Activated naive CD8-positive, alpha-beta T cell treated with anti-CD3 and anti-CD28 coated beads, Interleukin-2, amount 10 ng/mL, durations not matched to agents 7 days and 5 days (primary cell): Measurements from ENCODE around the gene PLCL1. TPM values are rescaled to one million over a fixed set of nuclear protein-coding genes. Genes with fewer than 3 reads are reported as not detected.

ENCODE experiments used
- ATAC-seq: fragments of 150-1000 bp; cut with Tn5 transposase; one replicate; pipeline ENCODE4 v1.10.0; 2021; ENCODE audit warnings: low read depth, moderate library complexity
- POLR2A ChIA-PET: fragments of 350-600 bp; sonication (Branson Sonifier 250); formaldehyde crosslinking; loops from one replicate; lab custom pipeline; 2021; ENCODE audit warnings: antibody characterized with exemption; lab: Charles Lee
- DNase-seq: peaks from one replicate; pipeline ENCODE4 v3.0.0; 2021
- H3K27ac Mint-ChIP-seq: one replicate; pipeline ENCODE4 v1.8.0; 2022; ENCODE audit warnings: mild to moderate bottlenecking, mixed read lengths
- H3K27me3 Mint-ChIP-seq: one replicate; pipeline ENCODE4 v1.8.0; 2022; ENCODE audit warnings: mild to moderate bottlenecking, moderate library complexity, mixed read lengths
- H3K36me3 Mint-ChIP-seq: one replicate; pipeline ENCODE4 v1.8.0; 2021; ENCODE audit warnings: mild to moderate bottlenecking, mixed read lengths
- H3K4me1 Mint-ChIP-seq: one replicate; pipeline ENCODE4 v1.8.0; 2021; ENCODE audit warnings: mixed read lengths
- H3K4me3 Mint-ChIP-seq: one replicate; pipeline ENCODE4 v1.8.0; 2022; ENCODE audit warnings: mild to moderate bottlenecking, moderate library complexity, mixed read lengths
- H3K9me3 Mint-ChIP-seq: one replicate; pipeline ENCODE4 v1.8.0; 2021; ENCODE audit warnings: mixed read lengths
- total RNA-seq, 2 experiments: library from RNA; stranded (reverse); gene quantifications; one replicate each; pipeline ENCODE4 v1.2.3, GENCODE V29; 2021

The PLCL1 gene
- total RNA-seq, 2 experiments from 2014 or later: 1.2 to 1.3 TPM

DNA sequence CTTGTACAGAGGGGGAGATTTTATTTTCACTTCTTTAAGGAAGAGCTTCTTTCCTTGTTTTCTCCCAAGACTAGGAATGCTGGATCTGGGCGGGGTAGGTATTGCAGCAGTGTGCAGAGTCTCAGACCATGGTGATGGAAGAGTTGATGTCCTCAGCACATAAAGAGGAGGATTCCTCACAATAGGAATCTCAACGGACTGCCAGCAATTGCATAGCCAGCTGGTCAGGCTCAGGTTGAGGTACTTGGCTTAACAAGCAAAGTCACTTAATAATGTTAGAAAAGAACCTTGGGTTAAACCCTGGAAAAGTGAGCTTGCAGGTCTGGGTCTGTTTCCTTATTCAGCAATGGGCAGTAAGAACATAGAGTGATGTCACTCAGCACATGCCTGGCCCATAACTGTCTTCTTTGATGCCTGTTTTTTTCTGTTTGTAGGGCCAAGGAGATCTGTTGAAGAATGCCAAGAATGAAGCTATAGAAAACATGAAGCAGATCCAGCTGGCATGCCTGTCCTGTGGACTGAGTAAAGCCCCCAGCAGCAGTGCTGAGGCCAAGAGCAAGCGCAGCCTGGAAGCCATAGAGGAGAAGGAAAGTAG lies 342.1 kb downstream of the PLCL1 start:
- no peaks in the 10 kb centered on the region for H3K9me3 Mint-ChIP-seq

DNA sequence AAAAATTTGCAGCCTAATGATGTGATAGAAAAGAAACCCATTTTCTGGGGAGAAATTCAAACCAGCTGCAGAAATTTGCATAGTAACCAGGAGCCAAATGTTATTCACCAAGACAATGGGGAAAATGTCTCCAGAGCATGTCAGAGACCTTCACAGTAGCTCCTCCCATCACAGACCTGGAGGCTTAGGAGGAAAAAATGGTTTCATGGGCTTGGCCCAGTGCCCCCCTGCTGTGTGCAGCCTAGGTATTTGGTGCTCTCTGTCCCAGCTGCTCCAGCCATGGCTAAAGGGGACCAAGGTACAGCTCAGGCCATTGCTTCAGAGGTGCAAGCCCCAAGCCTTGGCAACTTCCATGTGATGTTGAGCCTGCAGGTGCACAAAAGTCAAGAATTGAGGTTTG lies 352.9 kb downstream of the PLCL1 start:
- Mint-ChIP-seq H3K27me3 (peaks cover 2% of the 10 kb centered on the region), H3K27ac (no peak overlapping the region), H3K4me3 (no peak overlapping the region), H3K36me3 (no peaks in the 10 kb centered on the region), H3K4me1 (no peaks in the 10 kb centered on the region), H3K9me3 (peaks cover 3% of the 10 kb centered on the region)
- no peak for DNase-seq
- ATAC-seq: no peak
- POLR2A ChIA-PET: no interaction called here

More for the DNA sequence above, 342.1 kb downstream of the PLCL1 start:
- no peaks in the 10 kb centered on the region for H3K36me3 Mint-ChIP-seq
- peaks cover 2% of the 10 kb centered on the region for H3K4me1 Mint-ChIP-seq
- H3K4me3 Mint-ChIP-seq: no peak overlapping the region
- H3K27me3 Mint-ChIP-seq: no peaks in the 10 kb centered on the region
- POLR2A ChIA-PET: no interaction called here
- DNase-seq: no peak
- ATAC-seq: no peak
- H3K27ac Mint-ChIP-seq: no peak overlapping the region

DNA sequence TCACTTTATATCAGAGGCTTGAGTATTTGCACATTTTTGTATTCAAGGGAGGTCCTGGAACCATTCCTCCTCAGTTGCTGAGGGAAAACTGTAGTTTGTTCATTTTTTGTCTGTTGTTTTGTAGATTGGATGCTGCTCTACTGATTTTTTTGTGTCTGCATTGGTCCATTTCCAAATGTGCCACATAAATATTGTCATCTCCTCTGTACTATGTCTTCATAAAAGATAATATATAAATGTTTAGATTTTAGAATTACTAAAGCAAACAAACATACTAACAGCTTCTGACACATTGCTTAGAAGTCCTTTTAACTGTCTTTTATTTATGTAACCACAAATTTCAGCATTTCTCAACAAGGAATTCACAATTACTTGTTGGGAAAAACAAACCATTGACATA lies 356.8 kb downstream of the PLCL1 start:
- H3K4me1 Mint-ChIP-seq: no peaks in the 10 kb centered on the region
- H3K36me3 Mint-ChIP-seq: no peaks in the 10 kb centered on the region
- ATAC-seq (no peak), DNase-seq (no peak)
- no peak overlapping the region for H3K27ac Mint-ChIP-seq
- POLR2A ChIA-PET: no interaction called here
- H3K9me3 Mint-ChIP-seq: peaks cover 3% of the 10 kb centered on the region
- peaks cover 2% of the 10 kb centered on the region for H3K27me3 Mint-ChIP-seq
- no peak overlapping the region for H3K4me3 Mint-ChIP-seq

DNA sequence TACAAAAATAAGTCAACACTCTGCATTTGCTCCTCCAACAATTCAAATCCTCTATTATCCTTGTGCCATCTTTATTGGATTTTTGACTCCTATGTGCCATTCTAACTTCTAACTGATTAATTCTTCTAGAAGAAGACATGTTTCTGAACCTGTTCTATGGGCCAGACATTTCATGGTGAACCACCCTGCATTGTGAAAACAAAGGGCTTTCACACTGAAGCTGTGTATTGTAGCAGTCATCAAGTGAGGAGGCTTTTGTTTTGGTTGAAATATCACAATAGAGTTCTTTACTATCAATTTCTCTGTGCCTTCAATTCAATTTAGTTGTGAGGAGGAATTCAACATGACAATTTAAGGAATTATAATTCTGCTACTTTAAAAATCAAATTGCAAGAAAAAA lies 357.9 kb downstream of the PLCL1 start:
- DNase-seq (no peak), ATAC-seq (no peak)
- Mint-ChIP-seq H3K27ac (no peak overlapping the region), H3K4me3 (no peak overlapping the region), H3K36me3 (no peaks in the 10 kb centered on the region), H3K27me3 (peaks cover 2% of the 10 kb centered on the region), H3K9me3 (no peaks in the 10 kb centered on the region), H3K4me1 (no peaks in the 10 kb centered on the region)
- POLR2A ChIA-PET: no interaction called here

DNA sequence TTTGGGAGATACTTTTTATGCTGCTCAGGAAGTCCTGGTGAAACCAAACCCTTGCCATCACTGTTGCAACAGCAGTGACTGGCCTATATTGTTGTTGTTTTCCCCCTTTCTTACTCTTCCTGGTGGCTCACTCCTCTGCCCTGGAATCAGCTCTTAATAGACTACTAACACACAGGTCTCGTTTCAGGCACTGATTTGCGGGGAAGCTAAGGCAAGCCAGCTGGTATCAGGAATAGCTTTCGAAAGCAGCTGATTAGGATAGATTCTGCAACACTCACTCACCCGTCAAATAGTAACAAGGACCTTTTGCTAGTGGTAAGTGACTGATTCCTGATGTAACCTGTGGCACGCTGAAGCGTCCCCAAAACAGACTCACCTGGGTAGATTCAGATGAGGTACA lies 360.4 kb downstream of the PLCL1 start:
- Mint-ChIP-seq H3K4me1 (no peaks in the 10 kb centered on the region), H3K9me3 (no peaks in the 10 kb centered on the region), H3K4me3 (no peak overlapping the region), H3K36me3 (no peaks in the 10 kb centered on the region), H3K27me3 (no peaks in the 10 kb centered on the region), H3K27ac (no peak overlapping the region)
- DNase-seq (no peak), ATAC-seq (no peak)
- POLR2A ChIA-PET: no interaction called here

DNA sequence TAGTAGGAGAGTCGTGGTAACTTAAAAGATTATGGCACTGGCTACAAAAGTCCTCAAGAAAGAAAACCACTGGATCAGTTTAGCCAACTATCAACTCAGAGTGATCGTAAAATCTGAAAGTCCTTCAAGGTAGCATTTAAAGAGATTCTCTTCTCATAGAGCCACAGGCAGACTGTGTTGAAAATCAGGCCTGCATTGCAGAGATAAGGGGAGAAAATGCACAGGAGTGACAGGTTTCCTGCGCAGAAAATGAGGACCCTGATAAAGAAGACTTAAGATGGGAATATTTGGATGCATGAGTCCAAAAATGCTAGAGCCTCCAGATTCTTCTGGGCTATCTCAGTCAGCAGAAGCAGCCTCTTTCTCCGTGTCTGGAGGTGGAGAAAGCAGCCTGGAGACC lies 360.9 kb downstream of the PLCL1 start:
- no peaks in the 10 kb centered on the region for H3K27me3 Mint-ChIP-seq
- POLR2A ChIA-PET: no interaction called here
- H3K9me3 Mint-ChIP-seq: no peaks in the 10 kb centered on the region
- no peaks in the 10 kb centered on the region for H3K36me3 Mint-ChIP-seq
- no peak for DNase-seq
- H3K4me3 Mint-ChIP-seq: no peak overlapping the region
- ATAC-seq: no peak
- H3K27ac Mint-ChIP-seq: no peak overlapping the region
- no peaks in the 10 kb centered on the region for H3K4me1 Mint-ChIP-seq

DNA sequence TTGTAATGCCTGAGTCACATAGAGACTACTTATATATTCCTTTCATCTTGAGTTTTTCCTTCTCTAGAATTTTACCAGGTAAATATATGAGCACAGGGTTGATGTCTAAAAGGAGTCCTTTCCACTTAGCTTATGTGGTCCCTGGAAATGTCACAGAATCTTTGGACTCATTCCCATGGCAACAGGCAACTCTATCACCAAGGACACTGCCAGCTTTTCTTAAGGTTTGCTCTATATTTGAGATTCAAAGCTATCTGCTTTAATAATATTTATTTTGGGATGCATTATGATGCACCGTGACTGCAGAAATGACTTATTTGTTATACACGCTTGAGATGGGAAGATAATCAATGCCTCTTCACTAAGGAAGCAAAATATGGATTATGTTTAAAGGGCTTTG lies 363.0 kb downstream of the PLCL1 start:
- Mint-ChIP-seq H3K27me3 (no peaks in the 10 kb centered on the region), H3K9me3 (no peaks in the 10 kb centered on the region), H3K36me3 (no peaks in the 10 kb centered on the region), H3K4me1 (no peaks in the 10 kb centered on the region), H3K27ac (no peak overlapping the region), H3K4me3 (no peak overlapping the region)
- DNase-seq: no peak
- ATAC-seq: no peak
- POLR2A ChIA-PET: no interaction called here

DNA sequence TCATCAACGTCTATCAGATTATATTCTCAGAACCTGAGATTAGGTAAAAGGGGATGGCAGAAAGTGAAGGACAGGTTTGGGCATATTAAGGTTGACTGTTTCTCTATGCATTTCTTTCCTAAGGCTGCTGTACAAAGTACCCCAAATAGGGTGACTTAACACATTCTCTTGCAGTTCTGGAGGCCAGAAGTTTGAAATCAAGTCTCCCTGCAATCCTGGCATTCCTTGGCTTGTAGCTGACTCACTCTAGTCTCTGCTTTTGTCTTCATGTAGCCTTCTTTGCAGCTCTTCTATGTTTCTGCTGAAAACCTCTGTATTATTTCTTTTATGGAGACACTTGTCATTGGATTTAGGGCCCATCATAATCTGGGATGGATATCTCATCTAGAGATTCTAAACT lies 364.3 kb downstream of the PLCL1 start:
- no peaks in the 10 kb centered on the region for H3K36me3 Mint-ChIP-seq
- POLR2A ChIA-PET: no interaction called here
- peaks cover 2% of the 10 kb centered on the region for H3K27me3 Mint-ChIP-seq
- DNase-seq (no peak), ATAC-seq (no peak)
- H3K9me3 Mint-ChIP-seq: no peaks in the 10 kb centered on the region
- no peak overlapping the region for H3K4me3 Mint-ChIP-seq
- H3K27ac Mint-ChIP-seq: no peak overlapping the region
- no peaks in the 10 kb centered on the region for H3K4me1 Mint-ChIP-seq

DNA sequence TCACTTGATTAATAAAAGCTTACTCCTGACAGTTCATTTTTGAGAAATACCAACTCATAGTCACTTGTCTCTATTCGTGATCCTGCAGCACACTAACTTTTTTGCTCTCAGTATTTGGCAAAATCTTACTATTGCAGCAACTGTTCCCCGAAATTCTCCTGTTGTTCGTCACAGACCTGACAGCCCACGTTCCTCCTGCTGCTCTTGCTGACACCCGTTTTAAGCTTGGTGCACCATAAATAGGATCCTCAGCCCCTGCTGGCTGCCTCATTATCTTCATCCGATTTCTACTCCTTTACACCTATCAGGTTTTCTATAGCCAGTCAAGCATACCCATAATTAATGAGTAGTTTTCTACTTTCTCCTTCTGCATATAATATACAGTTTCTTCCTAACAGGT lies 368.8 kb downstream of the PLCL1 start:
- no peaks in the 10 kb centered on the region for H3K9me3 Mint-ChIP-seq
- no peaks in the 10 kb centered on the region for H3K4me1 Mint-ChIP-seq
- POLR2A ChIA-PET: no interaction called here
- H3K4me3 Mint-ChIP-seq: no peak overlapping the region
- DNase-seq (no peak), ATAC-seq (no peak)
- H3K36me3 Mint-ChIP-seq: no peaks in the 10 kb centered on the region
- H3K27ac Mint-ChIP-seq: no peak overlapping the region
- peaks cover 2% of the 10 kb centered on the region for H3K27me3 Mint-ChIP-seq

DNA sequence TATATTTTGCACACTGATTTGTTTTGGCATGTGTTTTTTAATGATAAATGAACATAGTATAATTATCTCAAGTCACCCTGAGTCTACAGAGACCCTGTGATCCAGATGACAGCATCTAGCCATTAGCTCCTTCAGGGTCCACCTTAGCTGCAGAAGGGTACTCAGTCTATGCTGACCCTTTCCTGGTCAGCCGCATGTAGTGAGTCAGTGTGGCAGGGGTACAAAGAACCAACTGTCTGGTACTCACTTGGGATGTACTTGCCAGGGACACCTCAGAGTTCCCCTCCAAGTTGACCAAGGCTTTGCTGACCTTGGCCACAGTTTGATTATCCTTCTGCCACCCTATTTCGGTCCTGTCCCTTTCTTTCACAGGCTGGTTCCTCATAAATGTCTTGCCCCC lies 369.5 kb downstream of the PLCL1 start:
- Mint-ChIP-seq H3K4me1 (no peaks in the 10 kb centered on the region), H3K36me3 (no peaks in the 10 kb centered on the region), H3K27ac (no peak overlapping the region), H3K9me3 (no peaks in the 10 kb centered on the region), H3K27me3 (peaks cover 2% of the 10 kb centered on the region), H3K4me3 (no peak overlapping the region)
- no peak for DNase-seq
- POLR2A ChIA-PET: no interaction called here
- no peak for ATAC-seq

DNA sequence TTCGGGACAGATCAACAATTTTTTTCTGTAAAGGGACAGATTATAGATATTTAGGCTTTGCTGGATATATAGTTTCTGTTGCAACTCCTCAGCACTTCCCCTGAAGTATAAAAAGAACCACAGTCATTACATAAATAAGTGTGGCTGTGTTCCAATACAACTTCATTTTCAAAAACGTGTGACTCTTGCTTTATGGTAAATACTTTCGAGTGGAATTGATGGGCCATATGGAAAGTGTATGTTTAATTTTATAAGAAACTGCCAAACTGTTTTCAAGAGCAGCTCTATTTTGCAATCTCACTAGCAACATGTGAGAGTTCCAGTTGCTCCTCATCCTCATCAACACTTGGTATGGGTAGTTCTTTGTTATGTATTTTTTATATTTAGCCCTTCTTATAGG lies 370.9 kb downstream of the PLCL1 start:
- Mint-ChIP-seq H3K4me3 (no peak overlapping the region), H3K27me3 (peaks cover 2% of the 10 kb centered on the region), H3K27ac (no peak overlapping the region), H3K9me3 (peaks cover 1% of the 10 kb centered on the region), H3K4me1 (no peaks in the 10 kb centered on the region), H3K36me3 (no peaks in the 10 kb centered on the region)
- no peak for DNase-seq
- no peak for ATAC-seq
- POLR2A ChIA-PET: no interaction called here

DNA sequence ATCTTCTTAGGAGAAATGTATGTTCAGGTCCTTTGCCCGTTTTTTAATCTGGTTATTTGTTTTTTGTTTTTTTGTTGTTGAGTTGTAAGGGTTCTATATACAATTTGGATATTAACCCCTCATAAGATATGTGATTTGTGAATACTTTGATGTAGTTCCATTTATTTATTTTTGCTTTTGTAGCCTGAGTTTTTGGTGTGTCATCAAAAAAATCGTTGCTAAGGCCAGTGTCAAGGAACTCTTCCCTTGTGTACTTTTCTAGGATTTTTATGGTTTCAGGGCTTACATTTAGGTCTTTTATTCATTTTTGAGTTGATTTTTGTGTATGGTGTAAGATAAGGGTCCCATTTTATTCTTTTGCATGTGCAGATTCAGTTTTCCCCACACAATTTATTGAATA lies 372.6 kb downstream of the PLCL1 start:
- no peak for ATAC-seq

DNA sequence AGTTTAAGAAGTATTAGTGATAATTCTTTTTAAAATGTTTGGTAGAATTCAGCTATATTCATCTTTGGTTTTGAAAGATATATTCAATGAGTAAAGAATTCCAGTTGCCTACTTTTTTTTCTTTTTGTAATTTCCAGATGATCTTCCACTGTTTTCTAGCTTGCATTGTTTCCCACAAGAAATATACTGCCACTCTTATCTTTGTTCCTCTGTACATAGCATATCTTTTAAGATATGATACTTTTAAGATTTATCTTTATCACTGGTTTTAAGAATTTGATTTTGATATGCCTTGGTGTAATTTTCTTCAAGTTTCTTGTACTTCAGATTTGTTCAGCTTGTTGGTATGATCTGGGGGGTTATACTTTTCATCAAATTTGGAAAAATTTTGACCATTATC lies 374.4 kb downstream of the PLCL1 start:
- H3K27ac Mint-ChIP-seq: no peak overlapping the region

More for the DNA sequence above, 372.6 kb downstream of the PLCL1 start:
- POLR2A ChIA-PET: no interaction called here
- no peak overlapping the region for H3K27ac Mint-ChIP-seq
- H3K27me3 Mint-ChIP-seq: peaks cover 2% of the 10 kb centered on the region
- H3K4me3 Mint-ChIP-seq: no peak overlapping the region
- peaks cover 3% of the 10 kb centered on the region for H3K9me3 Mint-ChIP-seq
- DNase-seq: no peak
- H3K4me1 Mint-ChIP-seq: no peaks in the 10 kb centered on the region
- H3K36me3 Mint-ChIP-seq: no peaks in the 10 kb centered on the region

DNA sequence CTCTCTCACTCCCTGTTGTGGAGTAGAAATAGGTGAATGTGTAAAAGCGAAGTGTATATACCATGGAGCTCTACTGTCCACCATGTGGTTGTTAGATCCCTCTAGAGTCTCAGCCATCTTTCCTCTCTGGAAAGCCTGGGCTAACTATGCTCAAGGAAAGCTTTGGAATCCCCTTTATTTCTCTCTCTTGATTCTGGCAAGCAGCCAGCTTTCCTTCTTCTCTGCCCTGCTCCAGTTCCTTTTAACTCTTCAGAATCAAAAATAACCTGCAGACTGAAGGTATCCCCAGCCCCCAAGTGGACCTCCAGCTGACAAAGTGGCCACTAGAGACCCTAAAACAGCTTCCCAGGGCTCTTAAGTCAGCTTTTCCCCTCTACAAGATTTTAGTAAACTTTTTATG lies 381.9 kb downstream of the PLCL1 start:
- POLR2A ChIA-PET: no interaction called here
- Mint-ChIP-seq H3K4me3 (no peak overlapping the region), H3K27ac (no peak overlapping the region), H3K36me3 (no peaks in the 10 kb centered on the region), H3K4me1 (no peaks in the 10 kb centered on the region), H3K9me3 (no peaks in the 10 kb centered on the region), H3K27me3 (peaks cover 5% of the 10 kb centered on the region)
- ATAC-seq (no peak), DNase-seq (no peak)

More for the DNA sequence above, 374.4 kb downstream of the PLCL1 start:
- Mint-ChIP-seq H3K4me3 (no peak overlapping the region), H3K9me3 (peaks cover 3% of the 10 kb centered on the region), H3K4me1 (no peaks in the 10 kb centered on the region), H3K36me3 (no peaks in the 10 kb centered on the region), H3K27me3 (no peaks in the 10 kb centered on the region)
- ATAC-seq (no peak), DNase-seq (no peak)
- POLR2A ChIA-PET: no interaction called here

DNA sequence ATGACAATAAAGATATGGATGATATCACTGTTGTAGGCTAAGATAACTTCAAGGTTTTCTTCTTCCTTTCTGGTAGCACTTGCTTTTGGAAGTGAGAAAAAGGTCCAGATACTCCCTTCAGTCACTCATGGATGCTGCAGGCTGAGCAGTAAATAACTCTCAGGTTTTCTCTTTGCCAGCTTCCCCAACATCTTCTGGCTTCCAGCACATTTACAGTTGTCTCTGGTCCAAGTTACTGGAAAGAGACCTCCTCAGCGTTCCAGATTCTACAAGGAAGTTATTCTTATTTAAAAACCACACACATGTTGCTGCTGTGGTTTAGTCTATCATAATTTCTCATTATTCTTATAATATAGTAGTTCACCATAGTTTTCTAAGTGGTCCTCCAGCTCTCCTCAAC lies 383.4 kb downstream of the PLCL1 start:
- H3K4me1 Mint-ChIP-seq: no peaks in the 10 kb centered on the region
- no peak overlapping the region for H3K27ac Mint-ChIP-seq
- H3K27me3 Mint-ChIP-seq: peaks cover 5% of the 10 kb centered on the region
- no peak for ATAC-seq
- H3K4me3 Mint-ChIP-seq: no peak overlapping the region
- no peak for DNase-seq
- H3K9me3 Mint-ChIP-seq: no peaks in the 10 kb centered on the region
- POLR2A ChIA-PET: no interaction called here
- no peaks in the 10 kb centered on the region for H3K36me3 Mint-ChIP-seq
